NT2/D1 (cell line): Measurements from ENCODE around the gene FCSK.
A peak's percentile ranks its signal among the peaks of the same experiment; 100 is the strongest.
"Not testable (repeated sequence)": the region's sequence is repeated elsewhere in the genome, so short reads cannot be mapped to it uniquely, and the experiment has no call there.

Experiments used
- DNase-seq: peaks from one replicate; pipeline ENCODE4 v3.0.0-alpha.2; 2011; ENCODE audit warnings: low read depth, low spot score
- H3K27me3 ChIP-seq: 2 replicates; pipeline ENCODE4 v1.6.0; 2011; ENCODE audit warnings: mild to moderate bottlenecking; ENCODE audit not compliant: insufficient read length, insufficient read depth
- H3K36me3 ChIP-seq: 2 replicates; pipeline ENCODE4 v1.6.1; 2011; ENCODE audit warnings: mild to moderate bottlenecking, low read length, mixed read lengths; ENCODE audit not compliant: insufficient read depth, insufficient read length
- H3K4me1 ChIP-seq: 2 replicates; pipeline ENCODE4 v1.5.1; 2011; ENCODE audit not compliant: insufficient read depth, insufficient read length
- H3K4me3 ChIP-seq: 2 replicates; pipeline ENCODE4 v1.5.1; 2011; ENCODE audit warnings: low read depth; ENCODE audit not compliant: insufficient read length
- H3K9ac ChIP-seq: 2 replicates; pipeline ENCODE4 v1.6.0; 2011; ENCODE audit warnings: low read depth; ENCODE audit not compliant: insufficient read length
- H3K9me3 ChIP-seq: 2 replicates; pipeline ENCODE4 v1.5.1; 2011; ENCODE audit warnings: mild to moderate bottlenecking, low read length; ENCODE audit not compliant: insufficient read depth
- SUZ12 ChIP-seq: IDR thresholded peaks from 2 replicates; pipeline ENCODE4 v1.6.1; 2011; ENCODE audit not compliant: insufficient read length, insufficient read depth; ENCODE audit errors: extremely low read depth
- YY1 ChIP-seq: IDR thresholded peaks from 2 replicates; pipeline ENCODE4 v1.6.1; 2011; ENCODE audit not compliant: insufficient read length, insufficient read depth
- ZNF274 ChIP-seq: IDR thresholded peaks from 2 replicates; pipeline ENCODE4 v1.6.1; 2011; ENCODE audit warnings: mild to moderate bottlenecking, low read depth, low read length

FCSK gene

DNA sequence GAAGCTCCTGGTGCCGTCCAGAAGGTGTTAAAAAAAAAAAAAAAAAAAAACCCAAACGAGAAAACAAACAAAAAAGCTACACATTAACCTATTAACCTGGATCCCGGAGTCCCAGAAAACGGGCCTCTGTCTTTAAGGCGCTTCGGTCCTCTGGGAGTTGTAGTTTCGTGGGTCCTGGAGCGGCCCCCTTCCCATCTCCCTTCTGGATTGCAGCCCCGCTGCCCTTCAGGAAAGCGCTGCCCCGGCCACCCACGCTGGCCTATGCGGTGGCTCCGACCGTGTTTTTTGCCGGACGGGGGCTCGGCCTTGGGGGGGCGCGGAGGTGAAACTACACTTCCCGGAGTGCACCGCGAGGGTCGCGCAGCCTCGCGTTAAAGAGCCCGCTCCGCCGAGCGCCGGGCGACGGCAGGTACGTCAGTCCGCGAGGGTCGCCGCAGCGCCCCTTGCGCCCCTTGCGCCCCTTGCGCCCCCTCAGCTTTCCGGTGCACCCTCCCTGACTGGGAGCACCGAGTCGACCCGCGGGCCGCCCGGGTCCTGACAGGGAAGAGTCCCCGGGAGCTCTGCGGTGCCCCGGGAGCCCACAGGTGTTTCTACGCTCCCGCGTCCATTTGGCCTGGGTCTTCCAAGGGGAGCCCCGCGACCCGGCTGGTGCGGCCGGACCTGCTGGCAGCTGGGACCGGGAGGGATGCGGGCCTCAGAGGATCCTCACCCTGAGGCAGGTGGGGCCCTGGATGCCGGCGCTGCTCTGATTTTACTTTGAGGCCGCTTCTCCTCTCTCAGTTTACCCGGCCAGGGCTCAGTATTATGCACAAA lies at the start of gene FCSK:
Gene FCSK, plus strand, starts transcription at position 374 of the 813 bp plus-strand sequence. CDS start 8,596 bp downstream, outside the sequence.
- TF ChIP-seq SUZ12 (no peak), ZNF274 (no peak), YY1 (no peak)
- H3K4me3 ChIP-seq: peak within 1 kb of the TSS; percentile 88
- H3K4me1 ChIP-seq: no peaks in the 10 kb centered on the region
- H3K9ac ChIP-seq: peak within 1 kb of the TSS; percentile 96
- no peaks in the 10 kb centered on the region for H3K27me3 ChIP-seq
- peak; percentile 74 for DNase-seq
- no peaks in the 10 kb centered on the region for H3K36me3 ChIP-seq
- peaks cover 5% of the 10 kb centered on the region; the same call in 1 of the 2 replicates for H3K9me3 ChIP-seq

DNA sequence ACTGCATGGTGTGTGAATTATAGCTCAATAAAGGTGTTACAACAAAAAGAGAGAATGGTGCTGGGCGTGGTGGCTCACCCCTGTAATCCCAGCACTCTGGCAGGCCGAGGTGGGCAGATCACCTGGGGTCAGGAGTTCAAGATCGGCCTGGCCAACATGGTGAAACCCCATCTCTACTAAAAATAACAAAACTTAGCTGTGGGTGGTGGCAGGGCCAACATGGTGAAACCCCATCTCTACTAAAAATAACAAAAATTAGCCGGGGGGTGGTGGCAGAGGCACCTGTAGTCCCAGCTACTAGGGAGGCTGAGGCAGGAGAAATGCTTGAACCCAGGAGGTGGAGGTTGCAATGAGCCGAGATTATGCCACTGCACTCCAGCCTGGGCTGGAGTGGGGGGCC lies 48.3 kb upstream of the FCSK start:
- H3K27me3 ChIP-seq, H3K9ac ChIP-seq, DNase-seq, H3K9me3 ChIP-seq, H3K4me3 ChIP-seq: not testable (repeated sequence)
- peaks cover 13% of the 10 kb centered on the region for H3K4me1 ChIP-seq
- peaks cover 31% of the 10 kb centered on the region for H3K36me3 ChIP-seq

GRCh38 chr16:70407811-70408274 lies 46.6 kb upstream of the FCSK start:
- no peaks in the 10 kb centered on the region for H3K9me3 ChIP-seq
- H3K4me3 ChIP-seq: no peak overlapping the region
- H3K36me3 ChIP-seq: peaks cover 43% of the 10 kb centered on the region
- DNase-seq: no peak
- peak overlapping the region; percentile 15 for H3K9ac ChIP-seq
- no peaks in the 10 kb centered on the region for H3K27me3 ChIP-seq
- no peak for TF ChIP-seq YY1
- TF ChIP-seq SUZ12: no peak
- no peak for TF ChIP-seq ZNF274
- H3K4me1 ChIP-seq: peaks cover 13% of the 10 kb centered on the region

GRCh38 chr16:70410734-70411133 lies 43.7 kb upstream of the FCSK start:
- Histone ChIP-seq H3K9ac (no peak overlapping the region), H3K4me1 (peaks cover 13% of the 10 kb centered on the region), H3K9me3 (no peaks in the 10 kb centered on the region), H3K4me3 (no peak overlapping the region), H3K27me3 (no peaks in the 10 kb centered on the region), H3K36me3 (peaks cover 49% of the 10 kb centered on the region)
- TF ChIP-seq SUZ12: no peak
- no peak for TF ChIP-seq YY1
- no peak for TF ChIP-seq ZNF274
- no peak for DNase-seq

DNA sequence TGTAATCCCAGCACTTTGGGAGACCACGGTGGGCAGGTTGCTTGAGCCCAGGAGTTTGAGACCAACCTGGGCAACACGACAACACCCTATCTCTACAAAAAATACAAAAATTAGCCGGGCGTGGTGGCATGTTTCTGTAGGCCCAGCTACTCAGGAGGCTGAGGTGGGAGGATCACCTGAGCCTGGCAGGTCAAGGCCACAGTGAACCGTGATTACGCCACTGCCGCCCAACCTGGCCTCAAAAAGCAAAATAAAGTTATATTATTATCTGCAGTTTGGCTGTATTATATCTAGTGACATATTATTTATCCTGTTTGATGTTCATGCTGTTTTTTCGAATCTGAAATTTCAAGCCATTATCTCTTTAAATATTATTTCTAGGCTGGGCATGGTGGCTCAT lies 42.0 kb upstream of the FCSK start:
- no peak overlapping the region for H3K4me3 ChIP-seq
- H3K9ac ChIP-seq: no peak overlapping the region
- H3K9me3 ChIP-seq: no peaks in the 10 kb centered on the region
- no peaks in the 10 kb centered on the region for H3K27me3 ChIP-seq
- DNase-seq: no peak
- TF ChIP-seq SUZ12 (no peak), YY1 (no peak), ZNF274 (no peak)
- H3K4me1 ChIP-seq: peaks cover 18% of the 10 kb centered on the region
- H3K36me3 ChIP-seq: peaks cover 54% of the 10 kb centered on the region

- H3K4me1 ChIP-seq: peaks cover 13% of the 10 kb centered on the region
- not testable (repeated sequence) for H3K9me3 ChIP-seq, DNase-seq, H3K27me3 ChIP-seq, H3K4me3 ChIP-seq, H3K9ac ChIP-seq
- peaks cover 62% of the 10 kb centered on the region for H3K36me3 ChIP-seq
These were observed 40.8 kb upstream of the FCSK start for GRCh38 chr16:70413572-70413971.

- TF ChIP-seq SUZ12: no peak
- TF ChIP-seq ZNF274: no peak
- TF ChIP-seq YY1: no peak
- DNase-seq: no peak
- H3K27me3 ChIP-seq: no peaks in the 10 kb centered on the region
- no peak overlapping the region for H3K9ac ChIP-seq
- H3K9me3 ChIP-seq: no peaks in the 10 kb centered on the region
- peaks cover 69% of the 10 kb centered on the region for H3K36me3 ChIP-seq
- peaks cover 32% of the 10 kb centered on the region for H3K4me1 ChIP-seq
- H3K4me3 ChIP-seq: no peak overlapping the region
These were observed 37.4 kb upstream of the FCSK start for GRCh38 chr16:70416748-70417616.
